K562 (cell line): Measurements from ENCODE around the gene PPFIBP2. TPM values are rescaled to one million over a fixed set of nuclear protein-coding genes. Genes with fewer than 3 reads are reported as not detected.

Experiments used
- GABPA ChIP-seq: fragments of 200-800 bp; sonication (Bioruptor generic); conservative IDR thresholded peaks from 2 replicates; pipeline ENCODE4 v1.6.1; 2016; ENCODE audit warnings: low read depth, missing genetic modification characterization, missing compliant biosample characterization
- JUND ChIP-seq, 2 experiments: IDR thresholded peaks; 2 replicates in 1 of 2; 3 replicates in 1 of 2; pipeline ENCODE4 v1.6.1; 2011; ENCODE audit warnings: borderline replicate concordance in 2 of 2, low read depth in 2 of 2, low read length in 2 of 2, improper control_type of control experiment in 1 of 2, missing biosample characterization in 1 of 2, missing genetic modification characterization in 1 of 2, missing genetic modification reagents in 1 of 2
- MTA2 ChIP-seq: fragments of 450-650 bp; IDR thresholded peaks from 2 replicates; pipeline ENCODE4 v1.6.1; 2016; ENCODE audit warnings: low read depth
- PHB2 ChIP-seq: fragments of 450-650 bp; IDR thresholded peaks from 2 replicates; pipeline ENCODE4 v1.6.1; 2017; ENCODE audit warnings: low read depth
- TRIM28 ChIP-seq: fragments of 450-650 bp; IDR thresholded peaks from 2 replicates; pipeline ENCODE4 v1.6.1; 2017
- ZNF431 ChIP-seq: sonication (generic); formaldehyde crosslinking; IDR thresholded peaks from 2 replicates; pipeline ENCODE4 v1.8.0; 2022; ENCODE audit warnings: mild to moderate bottlenecking, missing genetic modification reagents
- polyA plus RNA-seq, 8 experiments: library from polyadenylated mRNA; depleted of rRNA in 4 of 8; stranded (reverse) in 5 of 8; unstranded in 3 of 8; fragments of >200 nt; fragmentation: Nextera tagmentation in 2 of 8; fragmentation: Illumina TruSeq in 1 of 8; extraction: Ambion mirVana in 2 of 8; extraction: Trizol in 1 of 8; gene quantifications; 2 replicates each; pipeline versions ENCODE4 v1.2.1 to v1.2.3, GENCODE V29; 2011 to 2014; ENCODE audit warnings: inconsistent platforms in 1 of 8, missing spikeins in 1 of 8
- total RNA-seq, 7 experiments: library from RNA; depleted of rRNA in 6 of 7; stranded (reverse); fragments of >200 nt in 6 of 7; fragmentation: Illumina TruSeq in 2 of 7; extraction: Trizol in 2 of 7; gene quantifications; 2 replicates each; pipeline versions ENCODE4 v1.2.1 to v1.2.3, GENCODE V29; 2011 to 2021; ENCODE audit warnings: low replicate concordance in 1 of 7
- TF ChIP-seq, protein P1 (sequence below), 2 experiments: IDR thresholded peaks; 2 replicates each; pipeline ENCODE4 v1.6.1; 2011; ENCODE audit warnings: borderline replicate concordance in 1 of 2, control low read depth in 1 of 2, low read depth in 1 of 2, low read length in 1 of 2, mild to moderate bottlenecking in 1 of 2, mixed read lengths in 1 of 2, moderate library complexity in 1 of 2; ENCODE audit not compliant: insufficient read depth in 1 of 2, insufficient read length in 1 of 2, poor library complexity in 1 of 2, severe bottlenecking in 1 of 2; ENCODE audit errors: extremely low read depth in 1 of 2
- TF ChIP-seq, protein P2 (sequence below): fragments of 250-450 bp; sonication (Bioruptor Pico); IDR thresholded peaks from 2 replicates; pipeline ENCODE4 v1.8.0; 2021; ENCODE audit warnings: moderate library complexity, mild to moderate bottlenecking, inconsistent platforms
- TF ChIP-seq, protein P3 (sequence below): fragments of 450-650 bp; IDR thresholded peaks from 2 replicates; pipeline ENCODE4 v1.6.1; 2016; ENCODE audit warnings: low read depth
- TF ChIP-seq, protein P4 (sequence below), 2 experiments: fragments of 450-650 bp in 1 of 2; IDR thresholded peaks; 2 replicates each; pipeline ENCODE4 v1.6.1; 2011 to 2017; ENCODE audit warnings: low read depth in 2 of 2, antibody characterized with exemption in 1 of 2, borderline replicate concordance in 1 of 2, low read length in 1 of 2, mild to moderate bottlenecking in 1 of 2, mixed read lengths in 1 of 2; ENCODE audit not compliant: control insufficient read depth in 1 of 2

The PPFIBP2 gene
- total and polyA plus RNA-seq, 9 of the 15 experiments (the other 6 are each of a cell fraction or from before 2014, with no cell fraction given): 0.18 to 3.4 (median 1.2) TPM

DNA sequence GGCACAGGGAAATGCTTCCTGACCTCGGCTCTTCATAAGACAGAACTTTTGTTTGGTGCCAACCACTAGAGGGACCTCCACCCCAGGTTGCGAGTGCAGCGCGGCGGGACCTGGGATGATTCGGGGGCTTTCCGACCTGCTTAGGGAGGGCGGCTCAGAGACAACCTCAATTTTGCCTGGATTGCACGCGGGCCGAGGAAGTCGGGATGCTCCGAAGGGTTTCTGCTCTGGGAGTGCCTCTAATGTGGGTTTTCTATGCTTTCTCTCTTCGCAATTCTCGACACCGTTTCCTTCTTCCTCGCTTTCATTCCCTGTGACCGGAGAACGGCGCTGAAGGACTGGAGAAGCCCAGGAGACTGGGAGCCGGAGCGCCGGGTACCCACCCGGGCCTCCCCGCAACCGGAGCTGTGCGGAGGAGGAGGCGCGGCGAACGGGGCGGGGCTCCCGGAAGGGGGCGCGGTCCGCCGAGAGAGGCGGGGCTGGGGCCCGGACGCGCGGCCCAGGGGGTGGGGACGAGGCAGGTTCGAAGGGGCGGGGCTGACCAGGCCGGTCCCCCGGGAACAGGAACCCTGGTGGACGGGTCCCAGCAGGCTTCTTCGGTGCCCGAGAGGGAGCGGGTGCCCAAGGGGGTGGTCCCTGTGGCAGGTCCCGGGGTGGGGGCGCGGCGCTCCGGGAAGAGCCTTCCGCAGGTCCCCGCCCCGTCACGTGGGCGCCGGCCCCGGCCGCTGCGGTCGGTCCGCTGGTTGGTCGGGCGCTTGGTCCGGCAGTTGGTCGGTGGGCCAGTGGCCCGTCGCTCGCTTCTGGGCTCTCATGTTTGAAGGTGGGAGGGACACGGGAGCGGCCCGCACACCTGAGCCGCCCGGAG lies at the start of gene PPFIBP2 (continued):
- TF ChIP-seq, protein P1, sequence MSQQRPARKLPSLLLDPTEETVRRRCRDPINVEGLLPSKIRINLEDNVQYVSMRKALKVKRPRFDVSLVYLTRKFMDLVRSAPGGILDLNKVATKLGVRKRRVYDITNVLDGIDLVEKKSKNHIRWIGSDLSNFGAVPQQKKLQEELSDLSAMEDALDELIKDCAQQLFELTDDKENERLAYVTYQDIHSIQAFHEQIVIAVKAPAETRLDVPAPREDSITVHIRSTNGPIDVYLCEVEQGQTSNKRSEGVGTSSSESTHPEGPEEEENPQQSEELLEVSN (IDR thresholded peaks at IDR 0.05; ENCODE audit: borderline replicate concordance in 1 of 2, extremely low read depth in 1 of 2, insufficient read depth in 1 of 2, insufficient read length in 1 of 2, low read depth in 1 of 2, low read length in 1 of 2, poor library complexity in 1 of 2, severe bottlenecking in 1 of 2): peak in 1 of 2 experiments; percentile 30
- no peak for TF ChIP-seq GABPA (tag)
- no peak for TF ChIP-seq TRIM28
- TF ChIP-seq, protein P2, sequence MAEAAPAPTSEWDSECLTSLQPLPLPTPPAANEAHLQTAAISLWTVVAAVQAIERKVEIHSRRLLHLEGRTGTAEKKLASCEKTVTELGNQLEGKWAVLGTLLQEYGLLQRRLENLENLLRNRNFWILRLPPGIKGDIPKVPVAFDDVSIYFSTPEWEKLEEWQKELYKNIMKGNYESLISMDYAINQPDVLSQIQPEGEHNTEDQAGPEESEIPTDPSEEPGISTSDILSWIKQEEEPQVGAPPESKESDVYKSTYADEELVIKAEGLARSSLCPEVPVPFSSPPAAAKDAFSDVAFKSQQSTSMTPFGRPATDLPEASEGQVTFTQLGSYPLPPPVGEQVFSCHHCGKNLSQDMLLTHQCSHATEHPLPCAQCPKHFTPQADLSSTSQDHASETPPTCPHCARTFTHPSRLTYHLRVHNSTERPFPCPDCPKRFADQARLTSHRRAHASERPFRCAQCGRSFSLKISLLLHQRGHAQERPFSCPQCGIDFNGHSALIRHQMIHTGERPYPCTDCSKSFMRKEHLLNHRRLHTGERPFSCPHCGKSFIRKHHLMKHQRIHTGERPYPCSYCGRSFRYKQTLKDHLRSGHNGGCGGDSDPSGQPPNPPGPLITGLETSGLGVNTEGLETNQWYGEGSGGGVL (CRISPR knock-in tag): no peak
- no peak for TF ChIP-seq ZNF431
- no peak for TF ChIP-seq JUND (IDR thresholded peaks at IDR 0.05; ENCODE audit: borderline replicate concordance, low read depth, low read length)
- no peak for TF ChIP-seq JUND (tag; IDR thresholded peaks at IDR 0.05; ENCODE audit: borderline replicate concordance, low read depth, low read length)
- TF ChIP-seq, protein P3, sequence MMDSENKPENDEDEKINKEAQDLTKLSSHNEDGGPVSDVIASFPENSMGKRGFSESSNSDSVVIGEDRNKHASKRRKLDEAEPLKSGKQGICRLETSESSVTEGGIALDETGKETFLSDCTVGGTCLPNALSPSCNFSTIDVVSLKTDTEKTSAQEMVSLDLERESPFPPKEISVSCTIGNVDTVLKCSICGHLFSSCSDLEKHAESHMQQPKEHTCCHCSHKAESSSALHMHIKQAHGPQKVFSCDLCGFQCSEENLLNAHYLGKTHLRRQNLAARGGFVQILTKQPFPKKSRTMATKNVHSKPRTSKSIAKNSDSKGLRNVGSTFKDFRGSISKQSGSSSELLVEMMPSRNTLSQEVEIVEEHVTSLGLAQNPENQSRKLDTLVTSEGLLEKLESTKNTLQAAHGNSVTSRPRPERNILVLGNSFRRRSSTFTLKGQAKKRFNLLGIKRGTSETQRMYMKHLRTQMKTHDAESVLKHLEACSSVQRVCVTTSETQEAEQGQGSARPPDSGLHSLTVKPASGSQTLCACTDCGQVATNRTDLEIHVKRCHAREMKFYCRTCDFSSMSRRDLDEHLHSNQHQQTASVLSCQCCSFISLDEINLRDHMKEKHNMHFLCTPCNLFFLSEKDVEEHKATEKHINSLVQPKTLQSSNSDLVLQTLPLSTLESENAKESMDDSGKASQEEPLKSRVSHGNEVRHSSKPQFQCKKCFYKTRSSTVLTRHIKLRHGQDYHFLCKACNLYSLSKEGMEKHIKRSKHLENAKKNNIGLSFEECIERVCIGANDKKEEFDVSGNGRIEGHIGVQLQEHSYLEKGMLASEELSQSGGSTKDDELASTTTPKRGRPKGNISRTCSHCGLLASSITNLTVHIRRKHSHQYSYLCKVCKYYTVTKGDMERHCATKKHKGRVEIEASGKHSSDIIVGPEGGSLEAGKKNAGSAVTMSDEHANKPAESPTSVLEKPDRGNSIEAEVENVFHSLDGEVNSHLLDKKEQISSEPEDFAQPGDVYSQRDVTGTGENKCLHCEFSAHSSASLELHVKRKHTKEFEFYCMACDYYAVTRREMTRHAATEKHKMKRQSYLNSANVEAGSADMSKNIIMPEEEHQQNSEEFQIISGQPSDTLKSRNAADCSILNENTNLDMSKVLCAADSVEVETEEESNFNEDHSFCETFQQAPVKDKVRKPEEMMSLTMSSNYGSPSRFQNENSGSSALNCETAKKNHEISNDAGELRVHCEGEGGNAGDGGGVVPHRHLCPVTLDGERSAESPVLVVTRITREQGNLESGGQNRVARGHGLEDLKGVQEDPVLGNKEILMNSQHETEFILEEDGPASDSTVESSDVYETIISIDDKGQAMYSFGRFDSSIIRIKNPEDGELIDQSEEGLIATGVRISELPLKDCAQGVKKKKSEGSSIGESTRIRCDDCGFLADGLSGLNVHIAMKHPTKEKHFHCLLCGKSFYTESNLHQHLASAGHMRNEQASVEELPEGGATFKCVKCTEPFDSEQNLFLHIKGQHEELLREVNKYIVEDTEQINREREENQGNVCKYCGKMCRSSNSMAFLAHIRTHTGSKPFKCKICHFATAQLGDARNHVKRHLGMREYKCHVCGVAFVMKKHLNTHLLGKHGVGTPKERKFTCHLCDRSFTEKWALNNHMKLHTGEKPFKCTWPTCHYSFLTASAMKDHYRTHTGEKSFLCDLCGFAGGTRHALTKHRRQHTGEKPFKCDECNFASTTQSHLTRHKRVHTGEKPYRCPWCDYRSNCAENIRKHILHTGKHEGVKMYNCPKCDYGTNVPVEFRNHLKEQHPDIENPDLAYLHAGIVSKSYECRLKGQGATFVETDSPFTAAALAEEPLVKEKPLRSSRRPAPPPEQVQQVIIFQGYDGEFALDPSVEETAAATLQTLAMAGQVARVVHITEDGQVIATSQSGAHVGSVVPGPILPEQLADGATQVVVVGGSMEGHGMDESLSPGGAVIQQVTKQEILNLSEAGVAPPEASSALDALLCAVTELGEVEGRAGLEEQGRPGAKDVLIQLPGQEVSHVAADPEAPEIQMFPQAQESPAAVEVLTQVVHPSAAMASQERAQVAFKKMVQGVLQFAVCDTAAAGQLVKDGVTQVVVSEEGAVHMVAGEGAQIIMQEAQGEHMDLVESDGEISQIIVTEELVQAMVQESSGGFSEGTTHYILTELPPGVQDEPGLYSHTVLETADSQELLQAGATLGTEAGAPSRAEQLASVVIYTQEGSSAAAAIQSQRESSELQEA: no peak
- no peak for TF ChIP-seq PHB2
- TF ChIP-seq, protein P4, sequence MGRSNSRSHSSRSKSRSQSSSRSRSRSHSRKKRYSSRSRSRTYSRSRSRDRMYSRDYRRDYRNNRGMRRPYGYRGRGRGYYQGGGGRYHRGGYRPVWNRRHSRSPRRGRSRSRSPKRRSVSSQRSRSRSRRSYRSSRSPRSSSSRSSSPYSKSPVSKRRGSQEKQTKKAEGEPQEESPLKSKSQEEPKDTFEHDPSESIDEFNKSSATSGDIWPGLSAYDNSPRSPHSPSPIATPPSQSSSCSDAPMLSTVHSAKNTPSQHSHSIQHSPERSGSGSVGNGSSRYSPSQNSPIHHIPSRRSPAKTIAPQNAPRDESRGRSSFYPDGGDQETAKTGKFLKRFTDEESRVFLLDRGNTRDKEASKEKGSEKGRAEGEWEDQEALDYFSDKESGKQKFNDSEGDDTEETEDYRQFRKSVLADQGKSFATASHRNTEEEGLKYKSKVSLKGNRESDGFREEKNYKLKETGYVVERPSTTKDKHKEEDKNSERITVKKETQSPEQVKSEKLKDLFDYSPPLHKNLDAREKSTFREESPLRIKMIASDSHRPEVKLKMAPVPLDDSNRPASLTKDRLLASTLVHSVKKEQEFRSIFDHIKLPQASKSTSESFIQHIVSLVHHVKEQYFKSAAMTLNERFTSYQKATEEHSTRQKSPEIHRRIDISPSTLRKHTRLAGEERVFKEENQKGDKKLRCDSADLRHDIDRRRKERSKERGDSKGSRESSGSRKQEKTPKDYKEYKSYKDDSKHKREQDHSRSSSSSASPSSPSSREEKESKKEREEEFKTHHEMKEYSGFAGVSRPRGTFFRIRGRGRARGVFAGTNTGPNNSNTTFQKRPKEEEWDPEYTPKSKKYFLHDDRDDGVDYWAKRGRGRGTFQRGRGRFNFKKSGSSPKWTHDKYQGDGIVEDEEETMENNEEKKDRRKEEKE (IDR thresholded peaks at IDR 0.05; ENCODE audit: borderline replicate concordance in 1 of 2, control insufficient read depth in 1 of 2, low read depth in 2 of 2, low read length in 1 of 2): no peak
- TF ChIP-seq MTA2: no peak
